Naive thymus-derived CD4-positive, alpha-beta T cell (primary cell): Measurements from ENCODE around the gene RABL6. TPM values are rescaled to one million over a fixed set of nuclear protein-coding genes. Genes with fewer than 3 reads are reported as not detected.

Source experiments
- ATAC-seq: fragments of 150-1000 bp; cut with Tn5 transposase; 2 replicates; pipeline ENCODE4 v1.10.0; 2021; ENCODE audit warnings: mild to moderate bottlenecking, moderate library complexity
- CTCF ChIA-PET: fragments of 350-600 bp; sonication (Branson Sonifier 250); formaldehyde crosslinking; loops from one replicate; lab custom pipeline; 2021; ENCODE audit warnings: antibody characterized with exemption; lab: Charles Lee
- POLR2A ChIA-PET: fragments of 350-600 bp; sonication (Branson Sonifier 250); formaldehyde crosslinking; loops from one replicate; lab custom pipeline; 2021; ENCODE audit warnings: antibody characterized with exemption, inconsistent platforms; lab: Charles Lee
- DNase-seq, 9 donors: peaks; one replicate each; pipeline versions ENCODE4 v3.0.0 to v3.0.0-alpha.2; 2020 to 2022; ENCODE audit warnings: mixed read lengths in 1 of 9
- H3K27ac ChIP-seq: one replicate; pipeline ENCODE4 v1.7.0; 2013; ENCODE audit warnings: mild to moderate bottlenecking, low read depth, low read length, moderate library complexity
- H3K27me3 ChIP-seq, 2 donors: one replicate each; pipeline ENCODE4 v1.7.0; 2013; ENCODE audit warnings: low read length in 2 of 2, mild to moderate bottlenecking in 2 of 2, moderate library complexity in 2 of 2; ENCODE audit not compliant: control insufficient read depth in 2 of 2, insufficient read depth in 2 of 2
- H3K36me3 ChIP-seq, 3 experiments: 1 replicate in 2 of 3; 2 replicates in 1 of 3; pipeline ENCODE4 v1.7.0; 2013; ENCODE audit warnings: low read length in 3 of 3, mild to moderate bottlenecking in 3 of 3, moderate library complexity in 1 of 3; ENCODE audit not compliant: insufficient read depth in 3 of 3, control insufficient read depth in 2 of 3
- H3K4me1 ChIP-seq, 2 donors: one replicate each; pipeline ENCODE4 v1.7.0; 2013; ENCODE audit warnings: low read length in 2 of 2, mild to moderate bottlenecking in 2 of 2, moderate library complexity in 1 of 2; ENCODE audit not compliant: control insufficient read depth in 2 of 2, insufficient read depth in 2 of 2
- H3K4me3 ChIP-seq: 2 replicates; pipeline ENCODE4 v1.7.0; 2013; ENCODE audit warnings: mild to moderate bottlenecking, low read length
- H3K9me3 ChIP-seq, 3 experiments: 1 replicate in 2 of 3; 2 replicates in 1 of 3; pipeline ENCODE4 v1.7.0; 2013; ENCODE audit warnings: low read length in 3 of 3; ENCODE audit not compliant: control insufficient read depth in 2 of 3
- H3K27ac Mint-ChIP-seq, 9 donors: one replicate each; pipeline ENCODE4 v1.8.0; 2020 to 2022; ENCODE audit warnings: mixed read lengths in 9 of 9, mild to moderate bottlenecking in 8 of 9, moderate library complexity in 5 of 9, inconsistent platforms in 2 of 9
- H3K27me3 Mint-ChIP-seq, 5 donors: one replicate each; pipeline ENCODE4 v1.8.0; 2021 to 2022; ENCODE audit warnings: mixed read lengths in 5 of 5, mild to moderate bottlenecking in 1 of 5
- H3K36me3 Mint-ChIP-seq, 5 donors: one replicate each; pipeline ENCODE4 v1.8.0; 2020 to 2022; ENCODE audit warnings: mixed read lengths in 5 of 5, mild to moderate bottlenecking in 3 of 5, inconsistent platforms in 1 of 5
- H3K4me1 Mint-ChIP-seq, 7 donors: one replicate each; pipeline ENCODE4 v1.8.0; 2020 to 2022; ENCODE audit warnings: mixed read lengths in 7 of 7, mild to moderate bottlenecking in 3 of 7, inconsistent platforms in 1 of 7
- H3K4me3 Mint-ChIP-seq, 10 donors: one replicate each; pipeline ENCODE4 v1.8.0; 2020 to 2022; ENCODE audit warnings: mild to moderate bottlenecking in 10 of 10, mixed read lengths in 10 of 10, moderate library complexity in 6 of 10, inconsistent platforms in 2 of 10
- H3K9me3 Mint-ChIP-seq, 11 donors: one replicate each; pipeline ENCODE4 v1.8.0; 2020 to 2022; ENCODE audit warnings: mixed read lengths in 11 of 11, mild to moderate bottlenecking in 4 of 11, inconsistent platforms in 1 of 11, moderate library complexity in 1 of 11
- intact Hi-C, 2 donors: fragments of 100-400 bp; cut with micrococcal nuclease; formaldehyde crosslinking; loops; one replicate each; pipeline ENCODE4 v1.15.1; 2023
- polyA plus RNA-seq, 2 donors: library from polyadenylated mRNA; unstranded; fragments of 300-500 nt; fragmentation: Illumina TruSeq; gene quantifications; one replicate each; pipeline ENCODE4 v1.2.3, GENCODE V29; 2021
- total RNA-seq, 6 experiments: library from RNA in 5 of 6; stranded (reverse) in 5 of 6; gene quantifications; 1 replicate in 5 of 6; 2 replicates in 1 of 6; pipeline ENCODE4 v1.2.3 and lab custom pipeline; 2021 to 2026

Gene RABL6
- total and polyA plus RNA-seq, 7 experiments from 2014 or later, result 9.4 to 100 (median 60.7) TPM

DNA sequence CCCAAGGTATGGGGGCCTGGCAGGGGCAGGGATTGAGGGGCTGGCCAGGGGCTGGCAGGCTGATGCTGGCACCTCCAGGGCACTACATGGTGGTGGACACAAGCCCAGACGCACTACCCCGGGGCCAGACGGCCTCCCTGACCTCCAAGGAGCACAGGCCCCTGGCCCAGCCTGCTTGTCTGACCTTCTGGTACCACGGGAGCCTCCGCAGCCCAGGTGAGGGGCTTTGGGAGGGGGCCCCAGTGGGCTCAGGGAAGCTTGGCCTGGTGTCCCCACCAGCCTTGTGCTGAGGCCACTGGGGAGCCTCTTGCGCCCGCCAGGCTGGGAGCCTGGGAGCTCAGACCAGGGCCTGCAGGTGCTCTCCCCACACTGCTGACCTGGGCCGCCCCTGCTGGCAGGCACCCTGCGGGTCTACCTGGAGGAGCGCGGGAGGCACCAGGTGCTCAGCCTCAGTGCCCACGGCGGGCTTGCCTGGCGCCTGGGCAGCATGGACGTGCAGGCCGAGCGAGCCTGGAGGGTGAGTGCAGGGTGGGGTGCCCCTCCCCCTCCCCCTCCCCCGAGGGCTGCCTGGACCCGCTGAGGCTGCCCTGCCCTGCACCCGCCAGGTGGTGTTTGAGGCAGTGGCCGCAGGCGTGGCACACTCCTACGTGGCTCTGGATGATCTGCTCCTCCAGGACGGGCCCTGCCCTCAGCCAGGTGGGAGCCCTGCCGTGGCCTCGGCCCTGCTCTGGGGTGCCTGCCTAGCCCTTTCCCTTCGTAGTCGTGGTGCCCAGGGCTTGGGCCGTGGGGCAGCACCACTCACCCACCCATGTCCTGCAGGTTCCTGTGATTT is 50.0 kb downstream of the RABL6 start:
- Mint-ChIP-seq H3K4me1 (peaks cover 0 to 2% (median 0%) of the 10 kb centered on the region in 7 donors), H3K9me3 (no peaks in the 10 kb centered on the region), H3K36me3 (no peaks in the 10 kb centered on the region), H3K27me3 (no peaks in the 10 kb centered on the region), H3K4me3 (no peak overlapping the region), H3K27ac (no peak overlapping the region)
- DNase-seq (no peak), ATAC-seq (no peak)
- intact Hi-C loops, result no loop called here
- Histone ChIP-seq H3K27me3 (no peaks in the 10 kb centered on the region), H3K4me3 (no peak overlapping the region), H3K27ac (no peak overlapping the region), H3K4me1 (no peaks in the 10 kb centered on the region), H3K9me3 (no peaks in the 10 kb centered on the region), H3K36me3 (peaks cover 4 to 23% (median 5%) of the 10 kb centered on the region in 3 experiments)
- POLR2A ChIA-PET, result interaction anchor here (1.3 kb wide), 1 partner anchor 8 kb away, joined by 3 read pairs; no protein-coding TSS in a partner anchor
- CTCF ChIA-PET, result no interaction called here

DNA sequence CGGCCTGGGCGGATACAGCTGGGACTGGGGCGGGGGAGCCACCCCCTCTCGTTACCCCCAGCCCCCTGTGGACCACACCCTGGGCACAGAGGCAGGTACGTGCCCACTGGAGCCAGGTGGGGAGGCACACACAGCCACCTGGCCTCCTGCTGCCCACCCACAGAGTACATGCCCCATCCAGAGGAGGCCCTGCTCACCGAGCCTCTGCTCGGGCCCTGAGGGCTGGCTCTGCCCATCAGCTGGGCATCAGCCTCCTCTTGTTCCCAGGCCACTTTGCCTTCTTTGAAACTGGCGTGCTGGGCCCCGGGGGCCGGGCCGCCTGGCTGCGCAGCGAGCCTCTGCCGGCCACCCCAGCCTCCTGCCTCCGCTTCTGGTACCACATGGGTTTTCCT is 50.7 kb downstream of the RABL6 start:
- Mint-ChIP-seq H3K4me3 (no peak overlapping the region), H3K9me3 (no peaks in the 10 kb centered on the region), H3K27me3 (no peaks in the 10 kb centered on the region), H3K36me3 (no peaks in the 10 kb centered on the region), H3K4me1 (peaks cover 0 to 4% (median 0%) of the 10 kb centered on the region in 7 donors), H3K27ac (no peak overlapping the region)
- intact Hi-C loops, result no loop called here
- no peaks in the 10 kb centered on the region for H3K4me1 ChIP-seq
- DNase-seq (no peak), ATAC-seq (no peak)
- H3K36me3 ChIP-seq, result peaks cover 8 to 30% (median 9%) of the 10 kb centered on the region in 3 experiments
- H3K27ac ChIP-seq, result no peak overlapping the region
- H3K27me3 ChIP-seq, result no peaks in the 10 kb centered on the region
- no peak overlapping the region for H3K4me3 ChIP-seq
- ChIA-PET POLR2A (interaction anchor here (1.3 kb wide), 1 partner anchor 9 kb away, joined by 3 read pairs; no protein-coding TSS in a partner anchor), CTCF (no interaction called here)
- no peaks in the 10 kb centered on the region for H3K9me3 ChIP-seq

DNA sequence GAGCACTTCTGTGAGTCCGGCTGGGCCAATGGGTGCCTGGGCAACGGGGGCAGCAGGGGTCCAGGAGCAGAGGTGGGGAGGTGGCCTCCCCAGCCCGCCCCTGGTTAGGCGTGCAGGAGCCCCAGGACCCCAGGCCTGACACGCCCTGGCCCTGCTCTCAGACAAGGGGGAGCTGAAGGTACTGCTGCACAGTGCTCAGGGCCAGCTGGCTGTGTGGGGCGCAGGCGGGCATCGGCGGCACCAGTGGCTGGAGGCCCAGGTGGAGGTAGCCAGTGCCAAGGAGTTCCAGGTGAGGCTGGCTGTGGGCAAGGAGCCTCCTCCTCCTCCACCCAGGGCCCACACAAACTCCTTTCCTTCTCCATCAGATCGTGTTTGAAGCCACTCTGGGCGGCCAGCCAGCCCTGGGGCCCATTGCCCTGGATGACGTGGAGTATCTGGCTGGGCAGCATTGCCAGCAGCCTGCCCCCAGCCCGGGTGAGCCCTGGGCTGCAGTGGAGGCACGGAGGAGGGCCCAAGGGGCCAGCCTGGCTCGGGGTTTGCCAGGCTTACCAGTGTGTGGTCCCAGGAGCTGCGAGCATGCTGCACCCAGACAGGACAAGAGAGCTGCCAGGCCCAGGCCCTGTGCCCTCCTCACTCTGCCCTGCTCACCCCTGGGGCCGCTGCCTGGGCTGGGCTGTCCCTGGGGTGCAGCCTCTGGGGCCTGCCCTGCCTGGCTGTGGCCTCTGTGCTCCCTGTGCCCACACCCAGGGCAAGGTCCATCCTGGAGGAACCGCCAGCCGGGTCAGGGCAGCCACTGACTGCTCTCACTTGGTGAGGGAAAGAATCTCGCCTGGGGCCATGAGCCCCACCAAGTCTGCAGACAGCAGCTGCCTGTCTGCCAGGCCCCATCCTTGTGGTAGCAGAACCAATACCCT is 51.4 kb downstream of the RABL6 start:
- POLR2A ChIA-PET, result interaction anchor here (1.0 to 1.3 kb wide), 2 partner anchors 9 to 28 kb away, joined by 3 read pairs; partner anchors contain the start of gene TRAF2
- CTCF ChIA-PET, result no interaction called here
- Mint-ChIP-seq H3K9me3 (no peaks in the 10 kb centered on the region), H3K36me3 (peaks cover 0 to 4% (median 3%) of the 10 kb centered on the region in 5 donors), H3K4me3 (no peak overlapping the region), H3K27ac (no peak overlapping the region), H3K27me3 (no peaks in the 10 kb centered on the region), H3K4me1 (peaks cover 0 to 10% (median 6%) of the 10 kb centered on the region in 7 donors)
- Histone ChIP-seq H3K4me3 (no peak overlapping the region), H3K27ac (no peak overlapping the region), H3K4me1 (no peaks in the 10 kb centered on the region), H3K36me3 (peaks cover 8 to 36% (median 9%) of the 10 kb centered on the region in 3 experiments), H3K9me3 (no peaks in the 10 kb centered on the region), H3K27me3 (no peaks in the 10 kb centered on the region)
- ATAC-seq (peak; percentile 8), DNase-seq (peak in 2 of 9 donors; percentile 6 to 9)
- intact Hi-C loops, result no loop called here

DNA sequence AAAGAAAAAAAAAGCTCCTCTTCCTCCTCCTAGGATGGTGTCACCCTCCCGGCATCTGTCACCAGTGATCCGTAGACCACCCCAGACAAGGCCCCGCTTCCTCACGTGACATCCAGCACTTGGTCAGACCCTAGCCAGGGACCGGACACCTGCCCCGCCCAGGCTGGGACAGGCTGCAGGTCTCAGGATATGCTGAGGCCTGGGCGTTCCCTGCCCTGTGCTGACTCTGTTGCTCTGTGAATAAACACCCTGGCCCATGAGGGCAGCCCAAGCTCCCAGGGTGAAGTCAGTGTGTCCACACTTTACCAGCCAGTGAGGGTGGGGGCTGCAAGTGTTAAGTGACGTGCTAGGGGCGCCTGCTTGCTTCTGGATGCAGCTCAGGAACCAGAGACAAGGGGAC is 52.8 kb downstream of the RABL6 start:
- POLR2A ChIA-PET, result interaction anchor here (1.0 kb wide), 1 partner anchor 26 kb away, joined by 3 read pairs; the partner anchor contains the start of gene TRAF2
- CTCF ChIA-PET, result interaction anchor here (1.0 kb wide), 1 partner anchor 167 kb away, joined by 3 read pairs; no protein-coding TSS in a partner anchor
- DNase-seq (peak in 1 of 9 donors; percentile 6), ATAC-seq (no peak)
- peaks cover 0 to 4% (median 3%) of the 10 kb centered on the region in 5 donors for H3K36me3 Mint-ChIP-seq
- H3K4me1 Mint-ChIP-seq, result peaks cover 4 to 21% (median 15%) of the 10 kb centered on the region in 7 donors
- no peaks in the 10 kb centered on the region for H3K9me3 Mint-ChIP-seq
- H3K4me3 ChIP-seq, result no peak overlapping the region
- intact Hi-C loops, result no loop called here
- no peaks in the 10 kb centered on the region for H3K9me3 ChIP-seq
- no peak overlapping the region for H3K27ac ChIP-seq
- no peak overlapping the region for H3K4me3 Mint-ChIP-seq
- H3K27me3 ChIP-seq, result no peaks in the 10 kb centered on the region
- H3K27me3 Mint-ChIP-seq, result no peaks in the 10 kb centered on the region
- H3K4me1 ChIP-seq, result peaks cover 7 to 8% of the 10 kb centered on the region in 2 donors
- H3K27ac Mint-ChIP-seq, result peak overlapping the region in 2 of 9 donors; percentile 70 to 83
- H3K36me3 ChIP-seq, result peaks cover 8 to 36% (median 9%) of the 10 kb centered on the region in 3 experiments

DNA sequence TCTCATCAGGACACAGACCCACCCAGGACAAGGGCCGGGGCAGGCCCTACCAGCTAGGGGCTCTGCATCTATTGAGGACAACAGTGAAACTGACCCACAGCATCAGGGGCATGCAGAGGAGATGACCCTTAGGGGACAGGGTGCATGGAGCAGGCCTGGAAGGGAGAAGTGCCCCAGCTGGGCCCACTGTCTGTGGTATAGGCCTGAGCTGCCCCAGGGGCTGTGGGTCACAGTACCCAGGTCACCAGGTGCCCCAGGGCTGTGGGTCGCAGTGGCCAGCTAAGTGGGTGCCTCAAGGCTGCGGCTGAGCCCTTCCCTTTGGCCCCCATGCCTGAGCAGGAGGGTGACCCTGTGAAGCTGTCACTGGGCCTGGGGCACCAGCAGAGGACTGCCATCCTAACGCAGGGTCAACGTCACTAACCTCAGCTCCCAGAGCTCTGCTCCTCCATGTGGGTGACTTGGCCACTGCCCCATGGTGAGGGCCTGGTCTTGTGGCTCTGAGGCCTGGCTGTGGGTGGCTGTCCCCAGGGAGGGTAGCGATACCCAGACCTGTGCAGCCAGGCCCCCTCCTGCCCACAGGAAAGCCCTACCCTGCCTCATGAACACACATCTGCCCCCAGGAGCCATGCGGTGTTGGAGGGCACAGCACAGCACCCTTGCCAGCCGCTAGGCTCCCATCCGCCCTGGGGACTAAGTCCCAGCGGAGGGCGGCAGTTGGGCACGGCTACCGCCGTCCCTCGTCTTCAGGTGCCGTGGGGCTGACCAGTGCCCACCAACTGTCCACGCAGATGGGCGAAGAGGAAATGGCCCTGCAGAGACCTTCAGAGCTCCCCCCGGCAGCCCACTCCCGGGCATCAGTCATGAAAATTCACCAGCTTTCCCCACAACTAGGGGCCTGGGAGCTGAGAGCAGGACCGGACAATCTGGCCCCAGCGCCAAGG is 53.5 kb downstream of the RABL6 start:
- Mint-ChIP-seq H3K27ac (peak overlapping the region in 1 of 9 donors; percentile 63), H3K4me3 (no peak overlapping the region), H3K4me1 (peaks cover 4 to 21% (median 15%) of the 10 kb centered on the region in 7 donors), H3K27me3 (no peaks in the 10 kb centered on the region), H3K9me3 (no peaks in the 10 kb centered on the region), H3K36me3 (peaks cover 0 to 5% (median 3%) of the 10 kb centered on the region in 5 donors)
- H3K27ac ChIP-seq, result no peak overlapping the region
- peaks cover 7 to 8% of the 10 kb centered on the region in 2 donors for H3K4me1 ChIP-seq
- no peaks in the 10 kb centered on the region for H3K9me3 ChIP-seq
- CTCF ChIA-PET, result interaction anchor here (1.0 kb wide), 1 partner anchor 166 kb away, joined by 3 read pairs; no protein-coding TSS in a partner anchor
- POLR2A ChIA-PET, result no interaction called here
- ATAC-seq (no peak), DNase-seq (peak in 1 of 9 donors; percentile 7)
- no peak overlapping the region for H3K4me3 ChIP-seq
- intact Hi-C loops, result no loop called here
- H3K36me3 ChIP-seq, result peaks cover 8 to 41% (median 9%) of the 10 kb centered on the region in 3 experiments
- H3K27me3 ChIP-seq, result no peaks in the 10 kb centered on the region
